ENCODE data around the gene ZIC1. TPM values are rescaled to one million over a fixed set of nuclear protein-coding genes. Genes with fewer than 3 reads are reported as not detected.

Gene ZIC1
- total and polyA plus RNA-seq, 2 donors (not counting 1 experiment from before 2014, with no cell fraction given) = not detected

DNA sequence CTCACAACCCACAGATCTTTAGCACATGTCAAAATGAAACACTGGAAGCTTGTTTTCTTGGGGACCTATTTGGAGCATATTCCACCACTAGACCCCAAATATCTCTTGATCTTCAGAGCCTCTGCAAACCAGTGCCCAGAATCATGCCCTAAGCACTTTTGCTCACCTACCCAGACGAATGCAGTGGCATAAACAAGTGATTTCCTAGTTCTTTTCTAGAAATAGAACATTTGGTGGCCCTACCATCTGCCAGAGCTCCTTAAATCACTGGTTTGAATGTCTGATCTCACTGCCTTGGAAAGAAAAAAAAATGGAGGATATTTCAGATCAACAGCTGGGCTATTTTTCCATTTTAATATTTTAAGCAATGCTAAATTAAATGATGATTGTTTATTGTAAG, 8.2 kb upstream of the ZIC1 start:
- no peak overlapping the region for H3K27ac Mint-ChIP-seq
- peaks cover 0 to 43% (median 1%) of the 10 kb centered on the region in 3 donors for H3K9me3 ChIP-seq (ENCODE audit: control extremely low read depth in 1 of 3, control insufficient read depth in 2 of 3, insufficient read depth in 1 of 3, low read length in 2 of 3)

DNA sequence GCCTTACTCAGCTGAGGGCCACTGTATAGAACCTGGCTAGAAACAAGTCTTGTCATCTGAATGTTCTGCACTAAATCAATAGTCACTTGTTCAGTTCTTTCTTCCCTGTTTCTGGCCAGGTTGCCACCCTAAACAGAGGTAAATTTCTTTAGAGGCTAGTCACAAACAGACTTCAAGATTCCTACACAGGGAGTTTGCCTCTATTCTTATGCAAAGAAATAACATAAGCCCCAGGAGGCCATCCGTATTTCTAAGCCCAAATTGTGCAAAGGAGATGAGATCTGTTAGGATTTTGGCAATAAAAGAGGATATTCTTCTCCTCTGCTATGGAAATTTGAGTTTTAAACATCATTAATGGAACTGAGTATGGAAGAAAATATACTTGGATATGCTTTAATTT, 7.7 kb upstream of the ZIC1 start:
- TF ChIP-seq, protein P1, sequence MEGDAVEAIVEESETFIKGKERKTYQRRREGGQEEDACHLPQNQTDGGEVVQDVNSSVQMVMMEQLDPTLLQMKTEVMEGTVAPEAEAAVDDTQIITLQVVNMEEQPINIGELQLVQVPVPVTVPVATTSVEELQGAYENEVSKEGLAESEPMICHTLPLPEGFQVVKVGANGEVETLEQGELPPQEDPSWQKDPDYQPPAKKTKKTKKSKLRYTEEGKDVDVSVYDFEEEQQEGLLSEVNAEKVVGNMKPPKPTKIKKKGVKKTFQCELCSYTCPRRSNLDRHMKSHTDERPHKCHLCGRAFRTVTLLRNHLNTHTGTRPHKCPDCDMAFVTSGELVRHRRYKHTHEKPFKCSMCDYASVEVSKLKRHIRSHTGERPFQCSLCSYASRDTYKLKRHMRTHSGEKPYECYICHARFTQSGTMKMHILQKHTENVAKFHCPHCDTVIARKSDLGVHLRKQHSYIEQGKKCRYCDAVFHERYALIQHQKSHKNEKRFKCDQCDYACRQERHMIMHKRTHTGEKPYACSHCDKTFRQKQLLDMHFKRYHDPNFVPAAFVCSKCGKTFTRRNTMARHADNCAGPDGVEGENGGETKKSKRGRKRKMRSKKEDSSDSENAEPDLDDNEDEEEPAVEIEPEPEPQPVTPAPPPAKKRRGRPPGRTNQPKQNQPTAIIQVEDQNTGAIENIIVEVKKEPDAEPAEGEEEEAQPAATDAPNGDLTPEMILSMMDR (IDR thresholded peaks at IDR 0.05) = no peak
- Histone ChIP-seq H3K79me2 (ENCODE audit: control insufficient read depth, insufficient read depth, low read length) (no peaks in the 10 kb centered on the region), H3K4me2 (replicated peaks; ENCODE audit: low read depth, low read length, poor library complexity, severe bottlenecking) (no peak overlapping the region), H3K4me1 (ENCODE audit: control insufficient read depth in 2 of 2, insufficient read depth in 2 of 2, low read length in 2 of 2) (no peaks in the 10 kb centered on the region), H3K36me3 (replicated peaks in 1 of 2; ENCODE audit: control extremely low read depth in 1 of 2, control insufficient read depth in 1 of 2, extremely low read depth in 1 of 2, insufficient read depth in 2 of 2, low read length in 1 of 2) (no peaks in the 10 kb centered on the region), H3K9ac (ENCODE audit: low read length) (no peak overlapping the region), H2AFZ (ENCODE audit: insufficient read depth, low read depth, low read length, poor library complexity, severe bottlenecking) (no peak overlapping the region), H3K27ac (ENCODE audit: low read length in 2 of 2) (no peak overlapping the region), H4K20me1 (ENCODE audit: control insufficient read depth, insufficient read depth, low read length, poor library complexity, severe bottlenecking) (no peaks in the 10 kb centered on the region), H3K9me3 (ENCODE audit: control extremely low read depth in 1 of 3, control insufficient read depth in 2 of 3, insufficient read depth in 1 of 3, low read length in 2 of 3) (peaks cover 0 to 43% (median 1%) of the 10 kb centered on the region in 3 donors), H3K4me3 (ENCODE audit: control extremely low read depth in 1 of 5, extremely low read depth in 1 of 5, insufficient read depth in 1 of 5, low read depth in 2 of 5, low read length in 4 of 5) (no peak overlapping the region), H3K27me3 (replicated peaks in 1 of 4; ENCODE audit: control extremely low read depth in 1 of 4, control insufficient read depth in 3 of 4, insufficient read depth in 4 of 4, low read length in 3 of 4) (peaks cover 0 to 67% (median 41%) of the 10 kb centered on the region in 4 experiments)
- no peaks in the 10 kb centered on the region for H3K9me3 Mint-ChIP-seq (ENCODE audit: insufficient read depth)
- WGBS (ENCODE audit: insufficient coverage) = no CpG with 5 or more reads among the region's 1 CpG
- POLR2A ChIA-PET = no interaction called here
- no peak overlapping the region for H3K27ac Mint-ChIP-seq
- ATAC-seq (ENCODE audit: low read depth) (no peak), DNase-seq (no peak)
- H3K4me1 Mint-ChIP-seq = peaks cover 1% of the 10 kb centered on the region
- peaks cover 64% of the 10 kb centered on the region for H3K27me3 Mint-ChIP-seq
- intact Hi-C loops (cut with micrococcal nuclease) = no loop called here
- CTCF ChIA-PET = no interaction called here
- no peak overlapping the region for H3K4me3 Mint-ChIP-seq

More for the DNA sequence above, 8.2 kb upstream of the ZIC1 start:
- Histone ChIP-seq H4K20me1 (ENCODE audit: control insufficient read depth, insufficient read depth, low read length, poor library complexity, severe bottlenecking) (no peaks in the 10 kb centered on the region), H3K4me2 (replicated peaks; ENCODE audit: low read depth, low read length, poor library complexity, severe bottlenecking) (no peak overlapping the region), H3K4me1 (ENCODE audit: control insufficient read depth in 2 of 2, insufficient read depth in 2 of 2, low read length in 2 of 2) (no peaks in the 10 kb centered on the region), H3K36me3 (replicated peaks in 1 of 2; ENCODE audit: control extremely low read depth in 1 of 2, control insufficient read depth in 1 of 2, extremely low read depth in 1 of 2, insufficient read depth in 2 of 2, low read length in 1 of 2) (no peaks in the 10 kb centered on the region), H3K9ac (ENCODE audit: low read length) (no peak overlapping the region), H3K79me2 (ENCODE audit: control insufficient read depth, insufficient read depth, low read length) (no peaks in the 10 kb centered on the region), H3K27ac (ENCODE audit: low read length in 2 of 2) (no peak overlapping the region), H2AFZ (ENCODE audit: insufficient read depth, low read depth, low read length, poor library complexity, severe bottlenecking) (no peak overlapping the region), H3K4me3 (ENCODE audit: control extremely low read depth in 1 of 5, extremely low read depth in 1 of 5, insufficient read depth in 1 of 5, low read depth in 2 of 5, low read length in 4 of 5) (no peak overlapping the region), H3K27me3 (replicated peaks in 1 of 4; ENCODE audit: control extremely low read depth in 1 of 4, control insufficient read depth in 3 of 4, insufficient read depth in 4 of 4, low read length in 3 of 4) (peaks cover 0 to 67% (median 40%) of the 10 kb centered on the region in 4 experiments)
- TF ChIP-seq EZH2 (IDR thresholded peaks at IDR 0.05; ENCODE audit: borderline replicate concordance, insufficient read depth, low read depth, low read length, poor library complexity, severe bottlenecking) = no peak
- TF ChIP-seq, protein P1 (IDR thresholded peaks at IDR 0.05) = no peak
- ChIA-PET POLR2A (no interaction called here), CTCF (no interaction called here)
- Mint-ChIP-seq H3K4me1 (peaks cover 1% of the 10 kb centered on the region), H3K27me3 (peaks cover 62% of the 10 kb centered on the region), H3K9me3 (ENCODE audit: insufficient read depth) (no peaks in the 10 kb centered on the region), H3K4me3 (no peak overlapping the region)
- ATAC-seq (ENCODE audit: low read depth) = no peak
- intact Hi-C loops (cut with micrococcal nuclease) = no loop called here
- WGBS (ENCODE audit: insufficient coverage) = no CpG with 5 or more reads among the region's 1 CpG
- no peak for DNase-seq

Measured in B cell (primary cell).